HG02885 (cell line): ENCODE measurements around the gene MLANA.

Source experiments
- ATAC-seq: cut with Tn5 transposase; IDR thresholded peaks from one replicate; pipeline ENCODE4 v1.9.1; 2021; ENCODE audit warnings: mild to moderate bottlenecking; ENCODE audit not compliant: unreplicated experiment, poor library complexity

Gene MLANA

GRCh38 chr9:5896863-5897262, 6.2 kb downstream of the MLANA start:
- ATAC-seq, result no peak

- ATAC-seq, result no peak
Observed at GRCh38 chr9:5897851-5898250, 7.2 kb downstream of the MLANA start.

GRCh38 chr9:5899292-5899691, 8.6 kb downstream of the MLANA start:
- ATAC-seq, result no peak

- ATAC-seq, result no peak
Observed at GRCh38 chr9:5900622-5901021, 9.9 kb downstream of the MLANA start.

GRCh38 chr9:5902377-5902776, 11.7 kb downstream of the MLANA start:
- ATAC-seq, result no peak

GRCh38 chr9:5908918-5909317, 18.2 kb downstream of the MLANA start:
- ATAC-seq, result no peak

- no peak for ATAC-seq
Observed at GRCh38 chr9:5909976-5910375, 19.3 kb downstream of the MLANA start.

- no peak for ATAC-seq
Observed at GRCh38 chr9:5910413-5911057, 19.8 kb downstream of the MLANA start.

GRCh38 chr9:5915438-5915837, 24.7 kb downstream of the MLANA start:
- ATAC-seq, result no peak

GRCh38 chr9:5917273-5917672, 26.6 kb downstream of the MLANA start:
- ATAC-seq, result no peak

- ATAC-seq, result no peak
Observed at GRCh38 chr9:5917888-5918287, 27.2 kb downstream of the MLANA start.

GRCh38 chr9:5918460-5918859, 27.8 kb downstream of the MLANA start:
- ATAC-seq, result no peak

- peak; percentile 90 for ATAC-seq
Observed at GRCh38 chr9:5920860-5921328, 30.2 kb downstream of the MLANA start.

GRCh38 chr9:5922192-5922591, 31.5 kb downstream of the MLANA start:
- ATAC-seq, result no peak

- no peak for ATAC-seq
Observed at GRCh38 chr9:5931657-5932056, 41.0 kb downstream of the MLANA start.

- ATAC-seq, result no peak
Observed at GRCh38 chr9:5938449-5938848, 47.8 kb downstream of the MLANA start.

- no peak for ATAC-seq
Observed at GRCh38 chr9:5939530-5939929, 48.8 kb downstream of the MLANA start.

- ATAC-seq, result no peak
Observed at GRCh38 chr9:5941214-5941613, 50.5 kb downstream of the MLANA start.

GRCh38 chr9:5945112-5945511, 54.4 kb downstream of the MLANA start:
- no peak for ATAC-seq

GRCh38 chr9:5947912-5948311, 57.2 kb downstream of the MLANA start:
- no peak for ATAC-seq

GRCh38 chr9:5949103-5949699, 58.5 kb downstream of the MLANA start:
- peak; percentile 69 for ATAC-seq

- ATAC-seq, result no peak
Observed at GRCh38 chr9:5950261-5950660, 59.6 kb downstream of the MLANA start.
